ENCODE measurements around the gene FAM13A.

The FAM13A gene

GRCh38 chr4:88804234-88804633 is 252.8 kb downstream of the FAM13A start:
- DNase-seq, result no peak

GRCh38 chr4:88803600-88804096 is 253.3 kb downstream of the FAM13A start:
- DNase-seq, result no peak

- no peak for DNase-seq
Measured at GRCh38 chr4:88802585-88803286, 254.2 kb downstream of the FAM13A start.

GRCh38 chr4:88802138-88802537 is 254.8 kb downstream of the FAM13A start:
- DNase-seq, result no peak

GRCh38 chr4:88799900-88800299 is 257.1 kb downstream of the FAM13A start:
- no peak for DNase-seq

- DNase-seq, result no peak
Measured at GRCh38 chr4:88797725-88798124, 259.3 kb downstream of the FAM13A start.

- no peak for DNase-seq
Measured at GRCh38 chr4:88796545-88796944, 260.4 kb downstream of the FAM13A start.

GRCh38 chr4:88794952-88795351 is 262.0 kb downstream of the FAM13A start:
- DNase-seq, result no peak

- no peak for DNase-seq
Measured at GRCh38 chr4:88794087-88794690, 262.8 kb downstream of the FAM13A start.

- no peak for DNase-seq
Measured at GRCh38 chr4:88793475-88793874, 263.5 kb downstream of the FAM13A start.

GRCh38 chr4:88792821-88793220 is 264.2 kb downstream of the FAM13A start:
- DNase-seq, result no peak

- no peak for DNase-seq
Measured at GRCh38 chr4:88792268-88792781, 264.7 kb downstream of the FAM13A start.

GRCh38 chr4:88791274-88791673 is 265.7 kb downstream of the FAM13A start:
- DNase-seq, result no peak

GRCh38 chr4:88788895-88789294 is 268.1 kb downstream of the FAM13A start:
- DNase-seq, result no peak

- DNase-seq, result no peak
Measured at GRCh38 chr4:88788424-88788823, 268.6 kb downstream of the FAM13A start.

- DNase-seq, result no peak
Measured at GRCh38 chr4:88786011-88786410, 271.0 kb downstream of the FAM13A start.

GRCh38 chr4:88780389-88780788 is 276.6 kb downstream of the FAM13A start:
- no peak for DNase-seq

GRCh38 chr4:88779431-88779830 is 277.6 kb downstream of the FAM13A start:
- DNase-seq, result no peak

GRCh38 chr4:88775529-88775928 is 281.5 kb downstream of the FAM13A start:
- DNase-seq, result no peak

GRCh38 chr4:88775026-88775425 is 282.0 kb downstream of the FAM13A start:
- no peak for DNase-seq

- DNase-seq, result no peak
Measured at GRCh38 chr4:88771883-88772450, 285.0 kb downstream of the FAM13A start.

- DNase-seq, result no peak
Measured at GRCh38 chr4:88765729-88766128, 291.3 kb downstream of the FAM13A start.

- no peak for DNase-seq
Measured at GRCh38 chr4:88763075-88763474, 293.9 kb downstream of the FAM13A start.
